Thyroid gland (tissue), 4 donors: ENCODE measurements around the gene TICRR.

ENCODE experiments used
- POLR2A ChIP-seq, 2 donors: fragments of 450-650 bp; IDR thresholded peaks; one replicate each; pipeline ENCODE4 v1.6.1; 2017; ENCODE audit warnings: antibody characterized with exemption in 2 of 2, mild to moderate bottlenecking in 2 of 2, moderate library complexity in 1 of 2
- TF ChIP-seq, protein P1 (sequence below), 6 experiments: fragments of 200-600 bp in 3 of 6; fragments of 450-650 bp in 3 of 6; sonication (generic) in 3 of 6; IDR thresholded peaks; one replicate each; pipeline ENCODE4 v1.5.1; 2016 to 2019; ENCODE audit warnings: antibody characterized with exemption in 6 of 6, mild to moderate bottlenecking in 2 of 6, inconsistent platforms in 1 of 6, moderate library complexity in 1 of 6

DNA sequence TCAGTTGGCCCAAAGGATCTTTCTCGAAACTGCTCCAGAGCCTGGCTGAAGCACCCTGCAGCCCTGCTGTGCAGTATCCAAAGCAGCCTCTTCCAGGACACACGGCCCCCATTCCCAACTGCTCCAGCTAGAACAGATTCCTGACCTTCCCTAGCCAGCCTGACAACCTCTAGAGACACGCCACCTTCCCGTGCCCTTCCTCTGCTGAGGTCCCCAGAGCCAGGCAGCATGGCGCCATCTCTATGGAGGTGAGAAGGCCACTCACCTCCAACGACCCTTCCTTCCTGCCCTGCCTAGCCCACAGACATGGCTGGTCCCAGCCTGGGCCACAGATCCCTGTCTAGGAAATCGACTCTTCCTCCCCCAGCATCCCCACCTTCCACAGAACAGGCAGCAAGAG is 76.9 kb downstream of the TICRR start:
- TF ChIP-seq, protein P1, sequence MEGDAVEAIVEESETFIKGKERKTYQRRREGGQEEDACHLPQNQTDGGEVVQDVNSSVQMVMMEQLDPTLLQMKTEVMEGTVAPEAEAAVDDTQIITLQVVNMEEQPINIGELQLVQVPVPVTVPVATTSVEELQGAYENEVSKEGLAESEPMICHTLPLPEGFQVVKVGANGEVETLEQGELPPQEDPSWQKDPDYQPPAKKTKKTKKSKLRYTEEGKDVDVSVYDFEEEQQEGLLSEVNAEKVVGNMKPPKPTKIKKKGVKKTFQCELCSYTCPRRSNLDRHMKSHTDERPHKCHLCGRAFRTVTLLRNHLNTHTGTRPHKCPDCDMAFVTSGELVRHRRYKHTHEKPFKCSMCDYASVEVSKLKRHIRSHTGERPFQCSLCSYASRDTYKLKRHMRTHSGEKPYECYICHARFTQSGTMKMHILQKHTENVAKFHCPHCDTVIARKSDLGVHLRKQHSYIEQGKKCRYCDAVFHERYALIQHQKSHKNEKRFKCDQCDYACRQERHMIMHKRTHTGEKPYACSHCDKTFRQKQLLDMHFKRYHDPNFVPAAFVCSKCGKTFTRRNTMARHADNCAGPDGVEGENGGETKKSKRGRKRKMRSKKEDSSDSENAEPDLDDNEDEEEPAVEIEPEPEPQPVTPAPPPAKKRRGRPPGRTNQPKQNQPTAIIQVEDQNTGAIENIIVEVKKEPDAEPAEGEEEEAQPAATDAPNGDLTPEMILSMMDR (IDR thresholded peaks at IDR 0.05), result no peak
- TF ChIP-seq POLR2A (IDR thresholded peaks at IDR 0.05), result no peak
